Esophagus muscularis mucosa (tissue), 4 donors: ENCODE data around the gene ANXA9. TPM values are rescaled to one million over a fixed set of nuclear protein-coding genes. Genes with fewer than 3 reads are reported as not detected.

ENCODE experiments used
- DNase-seq: peaks from one replicate; pipeline ENCODE4 v3.0.0-alpha.2; 2017; ENCODE audit errors: extremely low spot score
- H3K27ac ChIP-seq, 4 donors: fragments of 200-600 bp; sonication (generic); replicated peaks in 1 of 4; 1 replicate in 3 of 4; 2 replicates in 1 of 4; pipeline ENCODE4 v1.5.1; 2016 to 2019; ENCODE audit warnings: mild to moderate bottlenecking in 1 of 4
- H3K27me3 ChIP-seq, 4 donors: fragments of 200-600 bp; sonication (generic); one replicate each; pipeline versions ENCODE4 v1.5.1 to v1.6.0; 2016 to 2019
- H3K36me3 ChIP-seq, 4 donors: fragments of 200-600 bp; sonication (generic); one replicate each; pipeline ENCODE4 v1.5.1; 2016 to 2019
- H3K4me1 ChIP-seq, 4 donors: fragments of 200-600 bp; sonication (generic); one replicate each; pipeline ENCODE4 v1.5.1; 2016 to 2019
- H3K4me3 ChIP-seq, 4 donors: fragments of 200-600 bp; sonication (generic); 1 replicate in 2 of 4; 2 replicates in 2 of 4; pipeline ENCODE4 v1.5.1; 2016 to 2019; ENCODE audit warnings: mild to moderate bottlenecking in 4 of 4, moderate library complexity in 1 of 4
- H3K9me3 ChIP-seq, 4 donors: fragments of 200-600 bp; sonication (generic); 1 replicate in 3 of 4; 2 replicates in 1 of 4; pipeline ENCODE4 v1.5.1; 2016 to 2019
- EP300 ChIP-seq: sonication (generic); formaldehyde crosslinking; IDR thresholded peaks from one replicate; pipeline ENCODE4 v1.6.1; 2017; ENCODE audit warnings: antibody characterized with exemption
- POLR2A ChIP-seq: fragments of 450-650 bp; IDR thresholded peaks from one replicate; pipeline ENCODE4 v1.6.1; 2017; ENCODE audit warnings: antibody characterized with exemption, moderate library complexity, mild to moderate bottlenecking, low read depth
- POLR2AphosphoS5 ChIP-seq, 2 donors: sonication (generic); formaldehyde crosslinking; IDR thresholded peaks; one replicate each; pipeline ENCODE4 v1.6.1; 2017; ENCODE audit warnings: antibody characterized with exemption in 2 of 2
- WGBS: methylation state at CpG from one replicate; pipeline ENCODE4 v1.1.5; 2018; 5-methylcytosine and 5-hydroxymethylcytosine counted together
- intact Hi-C: fragments of 100-400 bp; cut with DNase I; formaldehyde crosslinking; loops from one replicate; pipeline ENCODE4 v1.15.1; 2023
- total RNA-seq, 4 donors: library from RNA; depleted of rRNA; stranded (reverse); fragments of >200 nt; gene quantifications; one replicate each; pipeline versions ENCODE4 v1.1.0 to v1.2.1, GENCODE V29; 2016
- TF ChIP-seq, protein P1 (sequence below), 3 experiments: fragments of 200-600 bp in 2 of 3; fragments of 450-650 bp in 1 of 3; sonication (generic) in 2 of 3; IDR thresholded peaks; one replicate each; pipeline ENCODE4 v1.5.1; 2017 to 2019; ENCODE audit warnings: antibody characterized with exemption in 3 of 3, mild to moderate bottlenecking in 2 of 3, moderate library complexity in 1 of 3

ANXA9 gene
- total RNA-seq, 4 donors from 2014 or later: 0.13 to 0.42 (median 0.34) TPM

DNA sequence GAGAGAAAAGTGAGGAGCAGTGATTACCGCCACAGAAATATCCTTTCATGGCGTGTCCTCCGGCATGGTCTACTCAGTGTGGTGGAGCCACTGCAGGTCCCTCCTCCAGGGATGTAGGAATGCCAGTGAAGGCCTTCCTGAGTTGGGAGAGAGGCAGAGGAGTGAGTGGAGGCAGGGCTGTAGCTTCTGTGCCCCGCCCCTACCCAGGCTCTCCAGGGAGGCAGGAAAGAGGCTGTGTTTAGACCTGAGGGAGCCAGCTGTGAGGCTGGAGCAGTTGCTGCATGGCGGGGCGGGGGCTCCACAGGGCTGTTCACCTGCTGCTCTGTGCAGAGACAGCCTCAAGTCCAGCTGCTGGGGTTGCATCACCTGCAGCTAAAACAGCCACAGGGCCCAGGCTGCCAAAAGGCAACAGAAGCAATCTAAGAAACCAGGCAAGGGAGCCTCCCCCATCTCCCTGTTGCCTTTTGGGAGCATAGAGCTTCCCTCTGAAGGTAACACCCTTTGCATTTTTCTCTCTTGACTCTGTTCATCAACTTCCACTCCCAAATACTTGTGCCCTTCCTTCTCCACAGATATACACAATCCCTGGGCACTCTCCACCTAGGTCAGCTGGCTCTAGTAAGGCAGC is 801 bp upstream of the ANXA9 start:
- Histone ChIP-seq H3K27me3 (no peaks in the 10 kb centered on the region), H3K27ac (no peak overlapping the region), H3K9me3 (no peaks in the 10 kb centered on the region), H3K4me3 (no peak overlapping the region), H3K36me3 (no peaks in the 10 kb centered on the region), H3K4me1 (peaks cover 23 to 48% (median 42%) of the 10 kb centered on the region in 4 donors)
- WGBS: 79% methylated on average over 4 of the region's 6 CpGs
- intact Hi-C loops: no loop called here
- DNase-seq: no peak
- TF ChIP-seq EP300: no peak
- no peak for TF ChIP-seq POLR2A
- no peak for TF ChIP-seq POLR2AphosphoS5 (IDR thresholded peaks at IDR 0.05)
- TF ChIP-seq, protein P1, sequence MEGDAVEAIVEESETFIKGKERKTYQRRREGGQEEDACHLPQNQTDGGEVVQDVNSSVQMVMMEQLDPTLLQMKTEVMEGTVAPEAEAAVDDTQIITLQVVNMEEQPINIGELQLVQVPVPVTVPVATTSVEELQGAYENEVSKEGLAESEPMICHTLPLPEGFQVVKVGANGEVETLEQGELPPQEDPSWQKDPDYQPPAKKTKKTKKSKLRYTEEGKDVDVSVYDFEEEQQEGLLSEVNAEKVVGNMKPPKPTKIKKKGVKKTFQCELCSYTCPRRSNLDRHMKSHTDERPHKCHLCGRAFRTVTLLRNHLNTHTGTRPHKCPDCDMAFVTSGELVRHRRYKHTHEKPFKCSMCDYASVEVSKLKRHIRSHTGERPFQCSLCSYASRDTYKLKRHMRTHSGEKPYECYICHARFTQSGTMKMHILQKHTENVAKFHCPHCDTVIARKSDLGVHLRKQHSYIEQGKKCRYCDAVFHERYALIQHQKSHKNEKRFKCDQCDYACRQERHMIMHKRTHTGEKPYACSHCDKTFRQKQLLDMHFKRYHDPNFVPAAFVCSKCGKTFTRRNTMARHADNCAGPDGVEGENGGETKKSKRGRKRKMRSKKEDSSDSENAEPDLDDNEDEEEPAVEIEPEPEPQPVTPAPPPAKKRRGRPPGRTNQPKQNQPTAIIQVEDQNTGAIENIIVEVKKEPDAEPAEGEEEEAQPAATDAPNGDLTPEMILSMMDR (IDR thresholded peaks at IDR 0.05): no peak

DNA sequence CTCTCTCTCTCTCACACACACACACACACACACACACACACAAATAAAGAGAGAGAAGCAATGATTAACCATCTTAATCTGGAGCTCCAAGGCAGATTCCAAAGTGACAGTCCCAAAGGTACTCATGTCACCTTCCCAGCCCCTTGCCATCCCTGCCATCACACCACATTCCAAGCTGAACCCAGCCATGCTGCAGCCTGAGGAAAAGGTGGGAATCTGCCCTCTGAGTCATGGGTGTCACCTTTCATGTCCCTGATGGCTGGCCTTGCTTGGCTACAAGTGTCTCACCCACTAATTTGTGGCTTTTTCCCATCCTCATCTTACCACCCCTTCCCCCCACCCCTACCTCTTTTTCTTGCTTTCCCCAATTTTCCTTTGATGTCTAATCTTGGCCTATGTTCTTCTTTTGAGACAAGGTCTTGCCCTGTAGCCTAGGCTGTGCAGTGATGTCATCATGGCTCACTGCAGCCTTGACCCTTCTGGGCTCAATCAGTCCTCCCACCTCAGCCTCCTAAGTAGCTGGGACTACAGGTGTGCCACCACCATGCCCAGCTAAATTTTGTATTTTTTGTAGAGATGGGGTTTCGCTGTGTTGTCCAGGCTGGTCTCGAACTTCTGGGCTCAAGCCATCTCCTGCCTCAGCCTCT is 3.2 kb downstream of the ANXA9 start:
- Histone ChIP-seq H3K27me3 (no peaks in the 10 kb centered on the region), H3K27ac (no peak overlapping the region), H3K4me1 (peaks cover 0 to 14% (median 10%) of the 10 kb centered on the region in 4 donors), H3K36me3 (no peaks in the 10 kb centered on the region), H3K9me3 (no peaks in the 10 kb centered on the region), H3K4me3 (no peak overlapping the region)
- 94% methylated on average over 2 of the region's 2 CpGs for WGBS
- DNase-seq: no peak
- intact Hi-C loops: no loop called here
- TF ChIP-seq EP300: no peak
- TF ChIP-seq, protein P1 (IDR thresholded peaks at IDR 0.05): no peak
- TF ChIP-seq POLR2AphosphoS5 (IDR thresholded peaks at IDR 0.05): no peak
- no peak for TF ChIP-seq POLR2A

DNA sequence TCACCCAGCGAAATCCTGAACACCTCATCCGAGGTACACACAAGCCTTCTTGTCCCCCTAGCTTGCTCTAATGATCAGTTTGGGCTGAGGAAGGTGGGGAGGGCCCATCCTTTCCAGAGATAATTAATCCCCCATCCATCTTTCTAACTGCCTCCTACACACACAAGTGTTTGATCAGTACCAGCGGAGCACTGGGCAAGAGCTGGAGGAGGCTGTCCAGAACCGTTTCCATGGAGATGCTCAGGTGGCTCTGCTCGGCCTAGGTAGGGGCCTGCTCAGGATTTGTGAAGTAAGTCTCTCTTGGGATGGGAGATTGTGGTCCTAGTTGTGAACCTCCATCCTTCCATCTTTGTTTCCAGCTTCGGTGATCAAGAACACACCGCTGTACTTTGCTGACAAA is 5.8 kb downstream of the ANXA9 start:
- intact Hi-C loops: no loop called here
- 82% methylated on average over 7 of the region's 7 CpGs for WGBS

DNA sequence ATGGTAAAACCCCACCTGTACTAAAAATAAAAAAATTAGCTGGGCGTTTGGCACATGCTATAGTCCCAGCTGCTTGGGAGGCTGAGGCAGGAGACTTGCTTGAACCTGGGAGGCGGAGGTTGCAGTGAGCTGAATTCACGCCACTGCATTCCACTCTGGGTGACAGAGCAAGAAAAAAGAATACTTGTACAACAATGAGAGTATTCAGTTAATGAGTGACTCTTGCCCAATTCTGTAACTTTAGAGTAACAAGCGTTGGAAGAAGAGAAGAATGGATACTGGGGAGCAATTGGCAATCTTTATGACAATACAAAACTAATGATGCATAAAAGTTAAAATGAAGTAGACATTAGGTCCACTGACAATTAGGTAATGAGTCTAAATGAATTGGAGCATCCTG is 10.5 kb downstream of the ANXA9 start:
- WGBS: 69% methylated on average over 4 of the region's 4 CpGs

More for the DNA sequence above, 5.8 kb downstream of the ANXA9 start:
- no peak overlapping the region for H3K27ac ChIP-seq
- no peaks in the 10 kb centered on the region for H3K27me3 ChIP-seq
- no peaks in the 10 kb centered on the region for H3K4me1 ChIP-seq
- DNase-seq: no peak
- no peaks in the 10 kb centered on the region for H3K9me3 ChIP-seq
- no peak overlapping the region for H3K4me3 ChIP-seq
- H3K36me3 ChIP-seq: no peaks in the 10 kb centered on the region
- TF ChIP-seq EP300: no peak

DNA sequence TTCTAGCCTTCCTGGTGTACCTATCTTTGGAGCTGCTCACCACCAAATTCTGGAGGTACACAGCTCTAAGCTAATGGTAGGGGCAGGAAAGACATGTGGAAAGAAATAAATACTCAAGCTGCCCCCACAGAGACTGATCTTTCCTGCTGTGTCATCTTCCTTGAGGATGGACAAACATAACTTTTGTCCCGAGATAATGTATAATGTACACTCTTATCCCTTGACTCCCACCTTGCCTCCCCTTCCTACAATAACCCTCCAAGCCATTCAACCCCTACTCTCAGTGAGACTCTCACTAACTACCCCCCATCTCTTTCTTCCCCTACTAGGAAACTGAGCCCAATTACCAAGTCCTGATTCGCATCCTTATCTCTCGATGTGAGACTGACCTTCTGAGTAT is 12.2 kb downstream of the ANXA9 start:
- H3K4me3 ChIP-seq: no peak overlapping the region
- intact Hi-C loops: no loop called here

More for the DNA sequence above, 10.5 kb downstream of the ANXA9 start:
- DNase-seq: no peak
- H3K36me3 ChIP-seq: peaks cover 10 to 13% (median 12%) of the 10 kb centered on the region in 4 donors
- no peak overlapping the region for H3K4me3 ChIP-seq
- no peak for TF ChIP-seq POLR2A
- TF ChIP-seq POLR2AphosphoS5 (IDR thresholded peaks at IDR 0.05): no peak
- TF ChIP-seq, protein P1 (IDR thresholded peaks at IDR 0.05): no peak
- TF ChIP-seq EP300: no peak
- H3K4me1 ChIP-seq: peaks cover 11 to 16% (median 14%) of the 10 kb centered on the region in 4 donors
- intact Hi-C loops: no loop called here
- no peaks in the 10 kb centered on the region for H3K9me3 ChIP-seq
- no peak overlapping the region for H3K27ac ChIP-seq
- no peaks in the 10 kb centered on the region for H3K27me3 ChIP-seq

More for the DNA sequence above, 12.2 kb downstream of the ANXA9 start:
- no peak overlapping the region for H3K27ac ChIP-seq
- peaks cover 11 to 16% (median 14%) of the 10 kb centered on the region in 4 donors for H3K4me1 ChIP-seq
- H3K27me3 ChIP-seq: no peaks in the 10 kb centered on the region
- H3K36me3 ChIP-seq: peaks cover 27 to 29% (median 28%) of the 10 kb centered on the region in 4 donors
- H3K9me3 ChIP-seq: no peaks in the 10 kb centered on the region
- no peak for DNase-seq
- TF ChIP-seq, protein P1 (IDR thresholded peaks at IDR 0.05): no peak
- TF ChIP-seq POLR2A: no peak
- no peak for TF ChIP-seq EP300
- no peak for TF ChIP-seq POLR2AphosphoS5 (IDR thresholded peaks at IDR 0.05)
- 88% methylated on average over 3 of the region's 3 CpGs for WGBS
